Nephron (organoid): Measurements from ENCODE around the gene OLFM2.
A peak's percentile ranks its signal among the peaks of the same experiment; 100 is the strongest.

Experiments
- H3K27ac Mint-ChIP-seq, 3 experiments: 2 replicates each; pipeline ENCODE4 v1.8.0; 2020; ENCODE audit warnings: mixed read lengths in 3 of 3, mild to moderate bottlenecking in 2 of 3, moderate library complexity in 1 of 3
- H3K27me3 Mint-ChIP-seq: 2 replicates; pipeline ENCODE4 v1.8.0; 2021; ENCODE audit warnings: low read depth, mild to moderate bottlenecking, moderate library complexity, mixed read lengths
- H3K36me3 Mint-ChIP-seq: 2 replicates; pipeline ENCODE4 v1.8.0; 2020; ENCODE audit warnings: low read depth, mixed read lengths
- H3K4me1 Mint-ChIP-seq: 2 replicates; pipeline ENCODE4 v1.8.0; 2020; ENCODE audit warnings: mixed read lengths
- H3K4me3 Mint-ChIP-seq, 3 experiments: 2 replicates each; pipeline ENCODE4 v1.8.0; 2020; ENCODE audit warnings: mild to moderate bottlenecking in 3 of 3, mixed read lengths in 3 of 3, moderate library complexity in 2 of 3
- H3K9me3 Mint-ChIP-seq: 2 replicates; pipeline ENCODE4 v1.8.0; 2020; ENCODE audit warnings: mixed read lengths
- CTCF ChIP-seq, 3 experiments: fragments of 200-600 bp; sonication (generic); IDR thresholded peaks; one replicate each; pipeline ENCODE4 v1.5.0; 2021; ENCODE audit warnings: antibody characterized with exemption in 3 of 3; ENCODE audit not compliant: unreplicated experiment in 3 of 3

OLFM2 gene

GRCh38 chr19:9901020-9901419, 35.3 kb downstream of the OLFM2 start:
- H3K4me1 Mint-ChIP-seq, result peaks cover 10% of the 10 kb centered on the region
- H3K4me3 Mint-ChIP-seq, result no peak overlapping the region
- TF ChIP-seq CTCF (IDR thresholded peaks at IDR 0.05; ENCODE audit: unreplicated experiment in 3 of 3), result no peak
- H3K36me3 Mint-ChIP-seq, result no peaks in the 10 kb centered on the region
- peaks cover 4% of the 10 kb centered on the region for H3K27me3 Mint-ChIP-seq
- no peak overlapping the region for H3K27ac Mint-ChIP-seq
- no peaks in the 10 kb centered on the region for H3K9me3 Mint-ChIP-seq

GRCh38 chr19:9891609-9892373, 44.5 kb downstream of the OLFM2 start:
- no peaks in the 10 kb centered on the region for H3K9me3 Mint-ChIP-seq

GRCh38 chr19:9885077-9885552, 51.2 kb downstream of the OLFM2 start:
- Mint-ChIP-seq H3K36me3 (peaks cover 6% of the 10 kb centered on the region), H3K4me3 (no peak overlapping the region), H3K4me1 (peaks cover 26% of the 10 kb centered on the region), H3K9me3 (no peaks in the 10 kb centered on the region), H3K27ac (peak overlapping the region in 2 of 3 experiments; percentile 79 to 82), H3K27me3 (peaks cover 5% of the 10 kb centered on the region)
- TF ChIP-seq CTCF (IDR thresholded peaks at IDR 0.05; ENCODE audit: unreplicated experiment in 3 of 3), result peak in 2 of 3 experiments; percentile 27 to 32

More at GRCh38 chr19:9891609-9892373, 44.5 kb downstream of the OLFM2 start:
- Mint-ChIP-seq H3K27ac (no peak overlapping the region), H3K4me1 (peaks cover 8% of the 10 kb centered on the region), H3K36me3 (peaks cover 10% of the 10 kb centered on the region), H3K27me3 (peaks cover 5% of the 10 kb centered on the region), H3K4me3 (no peak overlapping the region)
- no peak for TF ChIP-seq CTCF (IDR thresholded peaks at IDR 0.05; ENCODE audit: unreplicated experiment in 3 of 3)

- TF ChIP-seq CTCF (IDR thresholded peaks at IDR 0.05; ENCODE audit: unreplicated experiment in 3 of 3), result no peak
- H3K27me3 Mint-ChIP-seq, result no peaks in the 10 kb centered on the region
- peaks cover 3% of the 10 kb centered on the region for H3K36me3 Mint-ChIP-seq
- peak overlapping the region; percentile 32 to 63 (median 47) for H3K27ac Mint-ChIP-seq
- H3K4me3 Mint-ChIP-seq, result no peak overlapping the region
- H3K4me1 Mint-ChIP-seq, result peaks cover 18% of the 10 kb centered on the region
- H3K9me3 Mint-ChIP-seq, result no peaks in the 10 kb centered on the region
Measured at GRCh38 chr19:9883764-9884163, 52.6 kb downstream of the OLFM2 start.

- no peaks in the 10 kb centered on the region for H3K27me3 Mint-ChIP-seq
- H3K9me3 Mint-ChIP-seq, result no peaks in the 10 kb centered on the region
- peaks cover 3% of the 10 kb centered on the region for H3K36me3 Mint-ChIP-seq
- H3K4me1 Mint-ChIP-seq, result peaks cover 18% of the 10 kb centered on the region
- H3K4me3 Mint-ChIP-seq, result no peak overlapping the region
- H3K27ac Mint-ChIP-seq, result peak overlapping the region; percentile 32 to 63 (median 47)
- no peak for TF ChIP-seq CTCF (IDR thresholded peaks at IDR 0.05; ENCODE audit: unreplicated experiment in 3 of 3)
Measured at GRCh38 chr19:9883231-9883758, 53.0 kb downstream of the OLFM2 start.
